Hepatocyte (in vitro differentiated cells): ENCODE results near the gene HBQ1.
"Not testable (repeated sequence)": the region's sequence is repeated elsewhere in the genome, so short reads cannot be mapped to it uniquely, and the experiment has no call there.

Experiments
- CTCF ChIP-seq: fragments of 200-600 bp; sonication (generic); IDR thresholded peaks from 2 replicates; pipeline ENCODE4 v1.5.1; 2016; ENCODE audit warnings: antibody characterized with exemption, mild to moderate bottlenecking; ENCODE audit not compliant: poor library complexity
- EZH2 ChIP-seq: fragments of 200-600 bp; sonication (generic); IDR thresholded peaks from 2 replicates; pipeline ENCODE4 v1.6.1; 2016; ENCODE audit warnings: antibody characterized with exemption, mild to moderate bottlenecking, borderline replicate concordance
- EZH2phosphoT487 ChIP-seq: fragments of 200-600 bp; sonication (generic); IDR thresholded peaks from one replicate; pipeline ENCODE4 v1.6.1; 2018; ENCODE audit warnings: antibody characterized with exemption, mild to moderate bottlenecking, low read depth, moderate library complexity; ENCODE audit not compliant: unreplicated experiment, severe bottlenecking

GRCh38 chr16:163696-164095 is 16.6 kb upstream of the HBQ1 start:
- not testable (repeated sequence) for TF ChIP-seq CTCF, EZH2phosphoT487, EZH2
